Measurements from ENCODE around the gene SCP2. TPM values are rescaled to one million over a fixed set of nuclear protein-coding genes. Genes with fewer than 3 reads are reported as not detected.
"Not testable (repeated sequence)": the region's sequence is repeated elsewhere in the genome, so short reads cannot be mapped to it uniquely, and the experiment has no call there.

The SCP2 gene
- polyA plus RNA-seq, 2 of the 4 experiments (the other 2 are of a cell fraction) = 79.0 to 124 TPM

DNA sequence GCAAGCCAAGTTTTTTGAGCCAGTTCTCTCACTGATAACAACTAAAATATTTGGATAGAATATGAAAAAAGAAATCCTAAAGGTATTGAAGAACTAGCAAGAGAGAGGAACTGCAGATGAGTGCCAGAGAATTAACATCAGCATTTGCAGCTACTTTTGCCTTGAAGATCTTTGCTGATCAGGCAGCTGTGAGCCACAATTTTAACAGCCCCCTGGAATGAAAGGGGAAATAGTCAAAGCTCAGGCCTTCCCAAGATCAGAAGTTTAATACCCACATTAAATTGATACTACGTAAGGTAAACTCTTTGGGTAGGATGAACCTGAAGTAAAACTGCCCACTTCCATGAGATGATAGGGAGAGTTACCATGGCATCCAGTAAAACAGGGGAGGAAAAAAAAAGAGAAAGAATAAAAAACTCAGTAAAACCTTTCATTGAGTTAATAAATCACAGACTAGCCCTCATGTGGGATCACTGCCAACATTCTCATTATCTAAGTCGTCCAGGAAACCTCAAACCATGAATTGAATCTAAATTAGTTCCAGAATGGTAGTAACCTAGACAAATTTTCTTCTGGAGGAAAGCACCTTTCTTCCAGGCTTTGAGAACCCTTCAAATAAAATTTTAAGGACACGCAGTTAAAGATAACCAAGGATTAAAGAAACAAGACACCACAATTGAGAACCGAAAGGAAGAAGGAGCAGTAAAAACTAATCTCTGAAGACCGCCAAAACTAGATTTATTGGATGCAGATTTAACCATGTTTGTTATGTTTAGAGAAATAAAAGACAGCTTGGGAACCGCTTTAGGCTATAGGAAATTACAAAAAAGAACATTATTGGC is 28.3 kb downstream of the SCP2 start:
- Histone ChIP-seq H3K4me3 (no peak overlapping the region), H3K9me3 (no peaks in the 10 kb centered on the region)
- no peak for FAIRE-seq

DNA sequence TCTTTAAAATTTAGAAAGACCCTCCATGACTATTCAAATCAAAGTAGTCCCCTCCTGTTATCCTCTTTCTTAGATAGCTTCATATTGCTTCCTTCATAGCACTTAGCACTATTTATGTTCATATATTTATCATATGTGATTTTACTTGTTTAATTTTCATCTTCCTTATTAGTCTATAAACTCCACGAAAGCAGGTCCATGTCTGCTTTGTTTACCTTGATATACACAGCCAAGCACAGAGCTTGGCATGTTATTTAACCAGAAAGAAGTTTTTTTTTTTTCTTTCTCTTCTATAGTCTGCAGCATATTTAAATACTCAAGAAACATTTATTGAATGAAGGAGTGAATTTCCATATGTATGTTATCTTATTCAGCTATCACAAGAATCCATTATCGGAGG is 36.0 kb downstream of the SCP2 start:
- 80% methylated on average over 2 of the region's 2 CpGs for WGBS (ENCODE audit: missing lambda C conversion rate)
- DNase-seq (ENCODE audit: low read depth in 1 of 2, low spot score in 1 of 2) (no peak), ATAC-seq (no peak), FAIRE-seq (no peak)
- TF ChIP-seq FOSL2 (IDR thresholded peaks at IDR 0.05) = no peak
- TF ChIP-seq FOSL2 (CRISPR knock-in tag; IDR thresholded peaks at IDR 0.05) = no peak
- H3K4me1 ChIP-seq = no peaks in the 10 kb centered on the region
- H3K4me3 ChIP-seq = no peak overlapping the region
- ChIA-PET POLR2A (interaction anchor here (0.7 kb wide), 1 partner anchor 223 kb away, joined by 4 read pairs; no protein-coding TSS in a partner anchor), CTCF (interaction anchor here (0.7 kb wide), 1 partner anchor 288 kb away, joined by 3 read pairs; no protein-coding TSS in a partner anchor)
- H3K27ac ChIP-seq = no peak overlapping the region
- H3K9me3 ChIP-seq = no peaks in the 10 kb centered on the region
- H3K4me2 ChIP-seq = no peak overlapping the region

More for the DNA sequence above, 28.3 kb downstream of the SCP2 start:
- CTCF ChIA-PET = interaction anchor here (0.5 to 0.7 kb wide), 2 partner anchors 23 to 31 kb away, joined by 3 read pairs; no protein-coding TSS in a partner anchor
- ATAC-seq = no peak
- WGBS (ENCODE audit: missing lambda C conversion rate) = 53% methylated on average over 6 of the region's 6 CpGs
- POLR2A ChIA-PET = no interaction called here
- H3K4me2 ChIP-seq = peak overlapping the region; percentile 62
- TF ChIP-seq BHLHE40 (IDR thresholded peaks at IDR 0.05; ENCODE audit: low read depth, low read length) (no peak), KDM1A (IDR thresholded peaks at IDR 0.05; ENCODE audit: low read depth) (no peak), FOXS1 (CRISPR knock-in tag; IDR thresholded peaks at IDR 0.05) (no peak), GATA3 (IDR thresholded peaks at IDR 0.05; ENCODE audit: borderline replicate concordance) (no peak), FOSB (CRISPR knock-in tag; IDR thresholded peaks at IDR 0.05) (no peak), HOXA7 (CRISPR knock-in tag; IDR thresholded peaks at IDR 0.05) (no peak), CBX8 (IDR thresholded peaks at IDR 0.05) (no peak), RAD21 (conservative IDR thresholded peaks at IDR 0.05 in 1 of 2, IDR thresholded peaks at IDR 0.05 in 1 of 2) (no peak), CBX2 (IDR thresholded peaks at IDR 0.05; ENCODE audit: borderline replicate concordance, low read depth) (no peak), CHD4 (IDR thresholded peaks at IDR 0.05; ENCODE audit: borderline replicate concordance) (no peak), SREBF2 (IDR thresholded peaks at IDR 0.05) (no peak), POLR2A (IDR thresholded peaks at IDR 0.05; ENCODE audit: low read length) (no peak)
- TF ChIP-seq, protein P1, sequence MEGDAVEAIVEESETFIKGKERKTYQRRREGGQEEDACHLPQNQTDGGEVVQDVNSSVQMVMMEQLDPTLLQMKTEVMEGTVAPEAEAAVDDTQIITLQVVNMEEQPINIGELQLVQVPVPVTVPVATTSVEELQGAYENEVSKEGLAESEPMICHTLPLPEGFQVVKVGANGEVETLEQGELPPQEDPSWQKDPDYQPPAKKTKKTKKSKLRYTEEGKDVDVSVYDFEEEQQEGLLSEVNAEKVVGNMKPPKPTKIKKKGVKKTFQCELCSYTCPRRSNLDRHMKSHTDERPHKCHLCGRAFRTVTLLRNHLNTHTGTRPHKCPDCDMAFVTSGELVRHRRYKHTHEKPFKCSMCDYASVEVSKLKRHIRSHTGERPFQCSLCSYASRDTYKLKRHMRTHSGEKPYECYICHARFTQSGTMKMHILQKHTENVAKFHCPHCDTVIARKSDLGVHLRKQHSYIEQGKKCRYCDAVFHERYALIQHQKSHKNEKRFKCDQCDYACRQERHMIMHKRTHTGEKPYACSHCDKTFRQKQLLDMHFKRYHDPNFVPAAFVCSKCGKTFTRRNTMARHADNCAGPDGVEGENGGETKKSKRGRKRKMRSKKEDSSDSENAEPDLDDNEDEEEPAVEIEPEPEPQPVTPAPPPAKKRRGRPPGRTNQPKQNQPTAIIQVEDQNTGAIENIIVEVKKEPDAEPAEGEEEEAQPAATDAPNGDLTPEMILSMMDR (IDR thresholded peaks at IDR 0.05) = no peak
- TF ChIP-seq, protein P2, sequence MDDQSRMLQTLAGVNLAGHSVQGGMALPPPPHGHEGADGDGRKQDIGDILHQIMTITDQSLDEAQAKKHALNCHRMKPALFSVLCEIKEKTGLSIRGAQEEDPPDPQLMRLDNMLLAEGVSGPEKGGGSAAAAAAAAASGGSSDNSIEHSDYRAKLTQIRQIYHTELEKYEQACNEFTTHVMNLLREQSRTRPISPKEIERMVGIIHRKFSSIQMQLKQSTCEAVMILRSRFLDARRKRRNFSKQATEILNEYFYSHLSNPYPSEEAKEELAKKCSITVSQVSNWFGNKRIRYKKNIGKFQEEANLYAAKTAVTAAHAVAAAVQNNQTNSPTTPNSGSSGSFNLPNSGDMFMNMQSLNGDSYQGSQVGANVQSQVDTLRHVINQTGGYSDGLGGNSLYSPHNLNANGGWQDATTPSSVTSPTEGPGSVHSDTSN (IDR thresholded peaks at IDR 0.05) = no peak
- TF ChIP-seq, protein P3, sequence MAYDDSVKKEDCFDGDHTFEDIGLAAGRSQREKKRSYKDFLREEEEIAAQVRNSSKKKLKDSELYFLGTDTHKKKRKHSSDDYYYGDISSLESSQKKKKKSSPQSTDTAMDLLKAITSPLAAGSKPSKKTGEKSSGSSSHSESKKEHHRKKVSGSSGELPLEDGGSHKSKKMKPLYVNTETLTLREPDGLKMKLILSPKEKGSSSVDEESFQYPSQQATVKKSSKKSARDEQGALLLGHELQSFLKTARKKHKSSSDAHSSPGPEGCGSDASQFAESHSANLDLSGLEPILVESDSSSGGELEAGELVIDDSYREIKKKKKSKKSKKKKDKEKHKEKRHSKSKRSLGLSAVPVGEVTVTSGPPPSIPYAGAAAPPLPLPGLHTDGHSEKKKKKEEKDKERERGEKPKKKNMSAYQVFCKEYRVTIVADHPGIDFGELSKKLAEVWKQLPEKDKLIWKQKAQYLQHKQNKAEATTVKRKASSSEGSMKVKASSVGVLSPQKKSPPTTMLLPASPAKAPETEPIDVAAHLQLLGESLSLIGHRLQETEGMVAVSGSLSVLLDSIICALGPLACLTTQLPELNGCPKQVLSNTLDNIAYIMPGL (CRISPR knock-in tag; IDR thresholded peaks at IDR 0.05; ENCODE audit: borderline replicate concordance) = no peak
- peaks cover 14% of the 10 kb centered on the region for H3K4me1 ChIP-seq
- H3K27ac ChIP-seq = peak overlapping the region in 1 of 2 experiments; percentile 51; a peak in 2 of 6 replicates
- DNase-seq (ENCODE audit: low read depth in 1 of 2, low spot score in 1 of 2) = peak; percentile 3 to 20

DNA sequence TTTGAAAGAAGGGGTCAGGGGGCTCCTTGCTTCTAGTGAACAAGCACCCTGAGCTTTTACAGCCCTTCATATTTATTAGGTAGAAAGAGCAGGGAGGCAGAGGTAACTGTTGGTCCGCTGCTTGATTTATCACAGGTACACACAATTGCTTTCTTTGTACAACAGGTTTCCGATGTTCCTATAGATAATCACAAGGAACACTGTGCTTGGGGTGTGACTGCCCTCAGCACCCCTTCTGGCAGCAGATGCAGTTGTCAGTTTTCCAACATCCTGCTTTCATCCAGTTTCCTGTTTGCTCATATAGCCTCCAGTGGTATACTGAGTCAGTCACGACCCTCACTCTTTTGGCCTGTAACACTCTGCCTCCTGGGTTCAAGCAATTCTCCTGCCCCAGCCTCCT is 40.6 kb downstream of the SCP2 start:
- CTCF ChIA-PET = interaction anchor here (1.0 to 1.6 kb wide), 2 partner anchors 20 to 213 kb away, joined by 3 read pairs; no protein-coding TSS in a partner anchor
- no peaks in the 10 kb centered on the region for H3K4me1 ChIP-seq
- 86% methylated on average over 3 of the region's 3 CpGs for WGBS (ENCODE audit: missing lambda C conversion rate)
- no peak for ATAC-seq
- POLR2A ChIA-PET = no interaction called here
- no peak for DNase-seq (ENCODE audit: low read depth in 1 of 2, low spot score in 1 of 2)
- H3K4me2 ChIP-seq = no peak overlapping the region
- no peak for FAIRE-seq
- H3K4me3 ChIP-seq = no peak overlapping the region
- H3K9me3 ChIP-seq = no peaks in the 10 kb centered on the region
- no peak overlapping the region for H3K27ac ChIP-seq
- no peak for TF ChIP-seq CBX2 (IDR thresholded peaks at IDR 0.05; ENCODE audit: borderline replicate concordance, low read depth)

DNA sequence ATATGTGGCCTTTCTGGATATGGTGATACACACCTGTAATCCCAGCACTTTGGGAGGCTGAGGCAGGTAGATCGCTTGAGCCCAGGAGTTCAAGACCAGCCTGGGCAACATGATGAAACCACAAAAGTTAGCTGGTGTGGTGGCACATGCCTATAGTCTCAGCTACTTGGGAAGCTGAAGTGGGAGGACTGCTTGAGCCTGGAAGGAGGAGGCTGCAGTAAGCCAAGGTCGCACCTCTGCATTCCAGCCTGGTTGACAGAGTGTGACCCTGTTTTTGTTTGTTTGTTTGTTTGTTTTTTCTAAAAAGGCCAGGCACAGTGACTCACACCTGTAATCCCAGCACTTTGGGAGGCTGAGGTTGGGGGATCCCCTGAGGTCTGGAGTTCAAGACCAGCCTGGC is 42.2 kb downstream of the SCP2 start:
- H3K4me3 ChIP-seq; CTCF ChIA-PET; FAIRE-seq; H3K9me3 ChIP-seq; DNase-seq (ENCODE audit: low read depth in 1 of 2, low spot score in 1 of 2); POLR2A ChIA-PET; H3K27ac ChIP-seq; H3K4me2 ChIP-seq; ATAC-seq; H3K4me1 ChIP-seq: not testable (repeated sequence)
- WGBS (ENCODE audit: missing lambda C conversion rate) = 79% methylated on average over 2 of the region's 2 CpGs
